Measurements from ENCODE around the gene CDC42EP3.

CDC42EP3 gene

DNA sequence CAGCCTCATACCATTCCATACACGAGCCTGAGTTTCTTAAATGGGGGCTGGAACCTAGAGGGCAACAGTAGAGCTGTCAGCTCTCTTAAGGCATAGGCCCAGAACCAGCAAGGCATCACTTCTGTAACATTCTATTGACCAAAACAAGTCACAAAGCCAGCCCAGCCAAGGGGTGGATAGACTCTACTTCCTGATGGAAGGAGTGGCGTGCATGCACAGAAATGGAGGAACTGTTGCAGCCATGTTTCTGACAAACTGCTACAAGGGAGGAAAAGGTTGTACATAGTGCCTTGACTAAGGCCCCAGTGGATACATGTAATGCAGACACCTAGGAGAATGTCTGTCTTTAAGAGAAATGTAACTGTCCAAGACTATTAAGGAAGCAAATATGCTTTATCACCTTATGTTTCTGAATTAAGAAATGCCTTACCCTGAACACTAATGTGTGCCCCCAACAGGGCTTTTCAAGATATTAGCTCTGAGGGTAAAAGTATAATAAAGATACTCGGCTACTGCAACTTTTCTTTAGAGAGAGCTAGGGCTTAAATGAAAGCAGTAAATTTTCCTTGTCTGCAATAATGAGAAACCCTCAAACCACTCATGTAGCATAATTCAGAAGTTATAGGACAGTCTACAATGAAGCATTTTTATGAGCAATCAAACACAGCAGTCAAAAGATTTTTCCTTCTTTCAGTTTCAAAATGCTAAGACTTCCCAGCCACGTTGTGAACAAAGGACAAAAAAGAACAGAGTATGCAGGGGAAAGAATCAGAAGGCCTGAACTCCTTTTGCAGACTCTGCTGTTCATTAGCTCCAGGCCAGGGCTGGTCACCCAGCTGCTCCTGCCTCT is 35.1 kb upstream of the CDC42EP3 start:
- Histone ChIP-seq H3K9me3 (ENCODE audit: control insufficient read depth in 2 of 2, low read length in 2 of 2) (no peaks in the 10 kb centered on the region), H3K27ac (ENCODE audit: low read length) (no peak overlapping the region), H3K27me3 (ENCODE audit: control insufficient read depth in 1 of 2, insufficient read depth in 2 of 2, low read length in 2 of 2) (no peaks in the 10 kb centered on the region), H3K4me3 (ENCODE audit: low read length in 2 of 2) (no peak overlapping the region), H3K9ac (ENCODE audit: low read length in 2 of 2) (no peak overlapping the region), H3K4me1 (ENCODE audit: control insufficient read depth, insufficient read depth, low read length) (peaks cover 9% of the 10 kb centered on the region), H3K36me3 (ENCODE audit: control insufficient read depth in 2 of 2, insufficient read depth in 2 of 2, low read length in 2 of 2) (no peaks in the 10 kb centered on the region)

DNA sequence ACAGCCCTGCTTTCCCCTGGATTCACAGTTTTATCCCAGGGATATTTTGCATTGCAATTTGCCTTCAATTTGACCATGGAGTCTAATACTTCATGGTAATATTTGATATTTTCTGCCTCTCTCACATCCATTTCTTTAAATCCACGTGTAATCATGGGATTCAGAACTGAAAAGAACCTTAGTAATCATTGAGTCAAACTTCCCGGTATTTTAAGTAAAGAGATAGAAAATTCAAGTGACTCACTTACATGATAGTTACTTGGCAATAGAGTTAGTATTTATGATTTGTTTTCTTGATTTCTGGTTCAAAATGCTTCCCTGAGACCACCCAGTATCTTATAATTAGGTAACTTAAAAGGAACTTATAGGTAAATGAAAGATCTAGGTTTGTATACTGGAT is 33.7 kb upstream of the CDC42EP3 start:
- Histone ChIP-seq H3K4me3 (ENCODE audit: low read length in 2 of 2) (no peak overlapping the region), H3K9me3 (ENCODE audit: control insufficient read depth in 2 of 2, low read length in 2 of 2) (no peaks in the 10 kb centered on the region), H3K4me1 (ENCODE audit: control insufficient read depth, insufficient read depth, low read length) (peaks cover 9% of the 10 kb centered on the region), H3K36me3 (ENCODE audit: control insufficient read depth in 2 of 2, insufficient read depth in 2 of 2, low read length in 2 of 2) (no peaks in the 10 kb centered on the region), H3K27me3 (ENCODE audit: control insufficient read depth in 1 of 2, insufficient read depth in 2 of 2, low read length in 2 of 2) (no peaks in the 10 kb centered on the region), H3K27ac (ENCODE audit: low read length) (no peak overlapping the region), H3K9ac (ENCODE audit: low read length in 2 of 2) (no peak overlapping the region)

- no peak overlapping the region for H3K9ac ChIP-seq (ENCODE audit: low read length in 2 of 2)
- no peak overlapping the region for H3K4me3 ChIP-seq (ENCODE audit: low read length in 2 of 2)
- no peaks in the 10 kb centered on the region for H3K4me1 ChIP-seq (ENCODE audit: control insufficient read depth, insufficient read depth, low read length)
- H3K27ac ChIP-seq (ENCODE audit: low read length) = no peak overlapping the region
- no peaks in the 10 kb centered on the region for H3K9me3 ChIP-seq (ENCODE audit: control insufficient read depth in 2 of 2, low read length in 2 of 2)
- H3K27me3 ChIP-seq (ENCODE audit: control insufficient read depth in 1 of 2, insufficient read depth in 2 of 2, low read length in 2 of 2) = no peaks in the 10 kb centered on the region
- no peaks in the 10 kb centered on the region for H3K36me3 ChIP-seq (ENCODE audit: control insufficient read depth in 2 of 2, insufficient read depth in 2 of 2, low read length in 2 of 2)
These were observed 27.6 kb upstream of the CDC42EP3 start for GRCh38 chr2:37698931-37699481.

- H3K36me3 ChIP-seq (ENCODE audit: control insufficient read depth in 2 of 2, insufficient read depth in 2 of 2, low read length in 2 of 2) = no peaks in the 10 kb centered on the region
- H3K27ac ChIP-seq (ENCODE audit: low read length) = no peak overlapping the region
These were observed 23.9 kb upstream of the CDC42EP3 start for GRCh38 chr2:37695336-37695735.

GRCh38 chr2:37692711-37693110 is 21.3 kb upstream of the CDC42EP3 start:
- Histone ChIP-seq H3K4me3 (ENCODE audit: low read length in 2 of 2) (no peak overlapping the region), H3K9me3 (ENCODE audit: control insufficient read depth in 2 of 2, low read length in 2 of 2) (no peaks in the 10 kb centered on the region), H3K9ac (ENCODE audit: low read length in 2 of 2) (no peak overlapping the region), H3K4me1 (ENCODE audit: control insufficient read depth, insufficient read depth, low read length) (peaks cover 10% of the 10 kb centered on the region), H3K27me3 (ENCODE audit: control insufficient read depth in 1 of 2, insufficient read depth in 2 of 2, low read length in 2 of 2) (no peaks in the 10 kb centered on the region), H3K27ac (ENCODE audit: low read length) (no peak overlapping the region), H3K36me3 (ENCODE audit: control insufficient read depth in 2 of 2, insufficient read depth in 2 of 2, low read length in 2 of 2) (no peaks in the 10 kb centered on the region)

More at GRCh38 chr2:37695336-37695735, 23.9 kb upstream of the CDC42EP3 start:
- no peak overlapping the region for H3K9ac ChIP-seq (ENCODE audit: low read length in 2 of 2)
- H3K4me1 ChIP-seq (ENCODE audit: control insufficient read depth, insufficient read depth, low read length) = no peaks in the 10 kb centered on the region
- H3K4me3 ChIP-seq (ENCODE audit: low read length in 2 of 2) = no peak overlapping the region
- no peaks in the 10 kb centered on the region for H3K9me3 ChIP-seq (ENCODE audit: control insufficient read depth in 2 of 2, low read length in 2 of 2)
- no peaks in the 10 kb centered on the region for H3K27me3 ChIP-seq (ENCODE audit: control insufficient read depth in 1 of 2, insufficient read depth in 2 of 2, low read length in 2 of 2)

DNA sequence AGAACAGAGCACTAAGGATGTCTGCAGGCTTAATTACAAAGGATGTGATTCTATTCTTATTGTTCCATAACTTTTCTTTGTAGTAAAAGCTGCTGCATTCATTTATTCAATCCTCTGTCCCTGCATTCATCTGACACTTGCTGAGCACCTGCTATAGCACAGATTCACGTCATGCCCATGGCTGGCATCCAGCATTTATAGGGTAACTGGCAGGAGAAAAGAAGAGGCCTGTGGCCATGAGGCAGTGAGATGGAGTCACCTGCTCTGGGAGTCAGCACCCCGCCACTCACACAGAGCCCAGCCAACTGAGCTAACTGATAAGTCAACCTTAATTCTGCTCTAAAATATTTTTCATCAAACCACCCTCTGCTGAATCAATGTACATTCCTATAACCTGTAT is 18.3 kb upstream of the CDC42EP3 start:
- Histone ChIP-seq H3K4me3 (ENCODE audit: low read length in 2 of 2) (peak overlapping the region in 1 of 2 donors; percentile 47), H3K27ac (ENCODE audit: low read length) (peak overlapping the region; percentile 79), H3K27me3 (ENCODE audit: control insufficient read depth in 1 of 2, insufficient read depth in 2 of 2, low read length in 2 of 2) (no peaks in the 10 kb centered on the region), H3K36me3 (ENCODE audit: control insufficient read depth in 2 of 2, insufficient read depth in 2 of 2, low read length in 2 of 2) (no peaks in the 10 kb centered on the region), H3K9me3 (ENCODE audit: control insufficient read depth in 2 of 2, low read length in 2 of 2) (no peaks in the 10 kb centered on the region), H3K9ac (ENCODE audit: low read length in 2 of 2) (peak overlapping the region in 1 of 2 donors; percentile 35), H3K4me1 (ENCODE audit: control insufficient read depth, insufficient read depth, low read length) (peaks cover 10% of the 10 kb centered on the region)

- peaks cover 10% of the 10 kb centered on the region for H3K4me1 ChIP-seq (ENCODE audit: control insufficient read depth, insufficient read depth, low read length)
- peak overlapping the region; percentile 10 to 47 for H3K4me3 ChIP-seq (ENCODE audit: low read length in 2 of 2)
- H3K27me3 ChIP-seq (ENCODE audit: control insufficient read depth in 1 of 2, insufficient read depth in 2 of 2, low read length in 2 of 2) = no peaks in the 10 kb centered on the region
- no peaks in the 10 kb centered on the region for H3K9me3 ChIP-seq (ENCODE audit: control insufficient read depth in 2 of 2, low read length in 2 of 2)
- H3K27ac ChIP-seq (ENCODE audit: low read length) = peak overlapping the region; percentile 79
- peak overlapping the region; percentile 54 to 62 for H3K9ac ChIP-seq (ENCODE audit: low read length in 2 of 2)
- no peaks in the 10 kb centered on the region for H3K36me3 ChIP-seq (ENCODE audit: control insufficient read depth in 2 of 2, insufficient read depth in 2 of 2, low read length in 2 of 2)
These were observed 17.5 kb upstream of the CDC42EP3 start for GRCh38 chr2:37688771-37689468.

- Histone ChIP-seq H3K4me3 (ENCODE audit: low read length in 2 of 2) (no peak overlapping the region), H3K27me3 (ENCODE audit: control insufficient read depth in 1 of 2, insufficient read depth in 2 of 2, low read length in 2 of 2) (no peaks in the 10 kb centered on the region), H3K9me3 (ENCODE audit: control insufficient read depth in 2 of 2, low read length in 2 of 2) (no peaks in the 10 kb centered on the region), H3K9ac (ENCODE audit: low read length in 2 of 2) (no peak overlapping the region), H3K27ac (ENCODE audit: low read length) (no peak overlapping the region), H3K4me1 (ENCODE audit: control insufficient read depth, insufficient read depth, low read length) (peaks cover 10% of the 10 kb centered on the region), H3K36me3 (ENCODE audit: control insufficient read depth in 2 of 2, insufficient read depth in 2 of 2, low read length in 2 of 2) (no peaks in the 10 kb centered on the region)
These were observed 15.5 kb upstream of the CDC42EP3 start for GRCh38 chr2:37686792-37687526.

GRCh38 chr2:37684809-37685208 is 13.4 kb upstream of the CDC42EP3 start:
- no peak overlapping the region for H3K4me3 ChIP-seq (ENCODE audit: low read length in 2 of 2)
- H3K4me1 ChIP-seq (ENCODE audit: control insufficient read depth, insufficient read depth, low read length) = peaks cover 9% of the 10 kb centered on the region

DNA sequence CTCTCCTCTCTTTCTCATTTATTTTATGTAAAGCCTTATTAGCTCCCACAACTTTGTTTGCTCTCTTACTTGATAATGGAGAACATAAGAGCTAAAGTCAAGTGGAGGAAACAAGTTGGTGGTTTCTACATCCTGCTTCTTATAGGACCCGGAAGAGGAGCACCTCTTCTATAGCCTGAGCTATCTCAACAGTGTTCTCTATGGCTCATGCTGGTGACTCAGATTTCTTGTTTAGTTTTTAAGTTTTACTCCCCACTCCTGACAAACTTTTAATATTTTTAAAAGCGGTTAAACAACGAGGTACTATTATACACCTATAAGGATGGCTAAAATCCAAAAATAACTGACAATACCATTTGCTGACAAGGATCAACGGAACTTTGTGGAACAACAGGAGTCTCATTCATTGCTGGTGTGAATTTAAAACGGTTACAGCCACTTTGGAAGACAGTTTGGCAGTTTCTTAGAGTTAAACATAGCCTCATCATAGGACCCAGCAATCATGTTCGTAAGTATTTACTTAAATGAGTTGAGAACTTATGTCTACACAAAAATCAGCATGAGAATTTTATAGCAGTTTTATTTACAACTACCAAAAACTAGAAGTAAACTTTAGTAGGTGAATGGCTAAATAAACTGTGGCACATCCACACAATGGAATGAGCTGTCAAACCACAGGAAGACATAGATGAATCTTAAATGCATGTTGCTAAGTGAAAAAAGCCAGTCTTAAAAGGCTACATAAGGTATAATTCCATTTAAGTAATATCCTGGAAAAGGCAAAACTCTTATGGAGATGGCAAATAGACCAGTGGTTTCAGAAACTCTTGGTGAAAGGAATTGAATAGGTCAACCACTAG is 12.7 kb upstream of the CDC42EP3 start:
- Histone ChIP-seq H3K9ac (ENCODE audit: low read length in 2 of 2) (no peak overlapping the region), H3K27ac (ENCODE audit: low read length) (no peak overlapping the region), H3K27me3 (ENCODE audit: control insufficient read depth in 1 of 2, insufficient read depth in 2 of 2, low read length in 2 of 2) (no peaks in the 10 kb centered on the region), H3K4me3 (ENCODE audit: low read length in 2 of 2) (no peak overlapping the region), H3K4me1 (ENCODE audit: control insufficient read depth, insufficient read depth, low read length) (peaks cover 5% of the 10 kb centered on the region), H3K9me3 (ENCODE audit: control insufficient read depth in 2 of 2, low read length in 2 of 2) (no peaks in the 10 kb centered on the region), H3K36me3 (ENCODE audit: control insufficient read depth in 2 of 2, insufficient read depth in 2 of 2, low read length in 2 of 2) (no peaks in the 10 kb centered on the region)

More at GRCh38 chr2:37684809-37685208, 13.4 kb upstream of the CDC42EP3 start:
- no peak overlapping the region for H3K27ac ChIP-seq (ENCODE audit: low read length)
- H3K36me3 ChIP-seq (ENCODE audit: control insufficient read depth in 2 of 2, insufficient read depth in 2 of 2, low read length in 2 of 2) = no peaks in the 10 kb centered on the region
- no peak overlapping the region for H3K9ac ChIP-seq (ENCODE audit: low read length in 2 of 2)
- no peaks in the 10 kb centered on the region for H3K27me3 ChIP-seq (ENCODE audit: control insufficient read depth in 1 of 2, insufficient read depth in 2 of 2, low read length in 2 of 2)
- H3K9me3 ChIP-seq (ENCODE audit: control insufficient read depth in 2 of 2, low read length in 2 of 2) = no peaks in the 10 kb centered on the region

Data from stomach smooth muscle (tissue), 2 donors.